ENCODE results near the gene CYP1B1. TPM values are rescaled to one million over a fixed set of nuclear protein-coding genes. Genes with fewer than 3 reads are reported as not detected.

The CYP1B1 gene
- polyA plus RNA-seq (2011; rRNA removed) (1.4 and 1.8 TPM in 2 replicates), polyA minus RNA-seq (2011; rRNA and poly(A)+ RNA removed) (3.0 and 3.3 TPM in 2 replicates)

DNA sequence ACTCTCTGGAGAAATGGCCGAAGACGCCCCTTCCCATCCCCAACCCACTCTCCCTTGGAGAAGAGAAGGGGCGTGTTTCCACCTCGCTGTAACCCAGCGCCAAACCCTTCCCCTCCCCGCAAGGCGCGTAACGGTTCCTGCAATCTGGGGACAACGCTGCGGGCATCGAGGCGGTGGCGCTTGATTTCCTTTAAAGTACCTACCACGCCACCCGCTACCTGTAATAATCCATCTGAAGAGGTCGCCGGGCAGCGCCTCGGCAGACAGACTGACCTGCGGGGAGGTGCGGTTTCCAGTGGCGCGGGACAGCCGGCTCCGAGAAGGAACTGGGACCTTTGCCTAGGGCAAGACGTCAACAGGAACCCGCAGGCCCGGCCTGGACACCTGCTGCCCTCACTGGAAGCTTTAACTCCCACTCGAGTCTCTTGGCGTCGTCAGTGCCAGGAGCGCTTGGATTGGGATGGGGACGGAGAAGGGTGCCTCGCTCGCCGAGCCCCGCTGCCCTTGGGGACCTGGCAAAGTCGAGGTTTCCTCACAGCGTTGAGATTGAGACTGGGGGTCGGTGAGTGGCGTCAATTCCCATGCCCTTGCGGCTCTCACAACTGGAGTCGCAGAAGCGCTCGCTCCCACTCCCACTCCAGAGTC, at the start of gene CYP1B1:
TSS of gene CYP1B1 (minus strand) at position 645 of the 645 bp plus-strand sequence. CDS start 763 bp downstream, outside the sequence.
- no peak for DNase-seq (ENCODE audit: low read depth)
- Histone ChIP-seq H3K27me3 (ENCODE audit: control insufficient read depth, insufficient read depth, low read length) (peaks cover 25% of the 10 kb centered on the region), H3K4me3 (ENCODE audit: low read depth, low read length) (peak within 1 kb of the TSS; percentile 46), H3K36me3 (ENCODE audit: control insufficient read depth, insufficient read depth, low read length) (no peaks in the 10 kb centered on the region)
- ChIA-PET CTCF (interaction anchor here (0.6 to 2.2 kb wide), 7 partner anchors 8 to 199 kb away, joined by 3 to 14 read pairs (median 3); no protein-coding TSS in a partner anchor), POLR2A (no interaction called here)
- TF ChIP-seq, protein P1, sequence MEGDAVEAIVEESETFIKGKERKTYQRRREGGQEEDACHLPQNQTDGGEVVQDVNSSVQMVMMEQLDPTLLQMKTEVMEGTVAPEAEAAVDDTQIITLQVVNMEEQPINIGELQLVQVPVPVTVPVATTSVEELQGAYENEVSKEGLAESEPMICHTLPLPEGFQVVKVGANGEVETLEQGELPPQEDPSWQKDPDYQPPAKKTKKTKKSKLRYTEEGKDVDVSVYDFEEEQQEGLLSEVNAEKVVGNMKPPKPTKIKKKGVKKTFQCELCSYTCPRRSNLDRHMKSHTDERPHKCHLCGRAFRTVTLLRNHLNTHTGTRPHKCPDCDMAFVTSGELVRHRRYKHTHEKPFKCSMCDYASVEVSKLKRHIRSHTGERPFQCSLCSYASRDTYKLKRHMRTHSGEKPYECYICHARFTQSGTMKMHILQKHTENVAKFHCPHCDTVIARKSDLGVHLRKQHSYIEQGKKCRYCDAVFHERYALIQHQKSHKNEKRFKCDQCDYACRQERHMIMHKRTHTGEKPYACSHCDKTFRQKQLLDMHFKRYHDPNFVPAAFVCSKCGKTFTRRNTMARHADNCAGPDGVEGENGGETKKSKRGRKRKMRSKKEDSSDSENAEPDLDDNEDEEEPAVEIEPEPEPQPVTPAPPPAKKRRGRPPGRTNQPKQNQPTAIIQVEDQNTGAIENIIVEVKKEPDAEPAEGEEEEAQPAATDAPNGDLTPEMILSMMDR (IDR thresholded peaks at IDR 0.05; ENCODE audit: insufficient read depth, low read depth, low read length) = no peak

DNA sequence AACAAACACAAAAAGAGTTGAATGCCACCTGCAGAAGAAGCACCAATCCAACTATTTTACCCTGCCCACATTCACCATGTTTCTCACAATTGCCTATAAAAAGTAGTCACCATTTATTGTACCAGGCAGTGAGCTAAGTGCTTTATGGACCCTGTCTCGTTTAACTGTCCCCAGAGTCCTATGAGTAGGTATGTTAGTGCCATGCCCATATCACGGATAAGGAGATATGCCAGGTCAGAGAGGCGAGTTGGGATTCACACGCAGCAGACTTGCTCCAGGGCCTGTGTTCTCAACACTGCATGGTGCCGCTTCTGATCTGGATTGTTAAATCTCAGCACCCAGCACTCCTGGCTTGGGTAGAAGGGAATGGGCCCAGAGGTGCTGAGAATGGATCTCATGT, 49.1 kb upstream of the CYP1B1 start:
- TF ChIP-seq, protein P1 (IDR thresholded peaks at IDR 0.05; ENCODE audit: insufficient read depth, low read depth, low read length) = no peak
- POLR2A ChIA-PET = no interaction called here
- Histone ChIP-seq H3K36me3 (ENCODE audit: control insufficient read depth, insufficient read depth, low read length) (no peaks in the 10 kb centered on the region), H3K4me3 (ENCODE audit: low read depth, low read length) (no peak overlapping the region), H3K27me3 (ENCODE audit: control insufficient read depth, insufficient read depth, low read length) (peaks cover 7% of the 10 kb centered on the region)
- DNase-seq (ENCODE audit: low read depth) = no peak
- CTCF ChIA-PET = interaction anchor here (1.1 to 1.3 kb wide), 2 partner anchors 9 to 21 kb away, joined by 3 to 8 read pairs; no protein-coding TSS in a partner anchor

DNA sequence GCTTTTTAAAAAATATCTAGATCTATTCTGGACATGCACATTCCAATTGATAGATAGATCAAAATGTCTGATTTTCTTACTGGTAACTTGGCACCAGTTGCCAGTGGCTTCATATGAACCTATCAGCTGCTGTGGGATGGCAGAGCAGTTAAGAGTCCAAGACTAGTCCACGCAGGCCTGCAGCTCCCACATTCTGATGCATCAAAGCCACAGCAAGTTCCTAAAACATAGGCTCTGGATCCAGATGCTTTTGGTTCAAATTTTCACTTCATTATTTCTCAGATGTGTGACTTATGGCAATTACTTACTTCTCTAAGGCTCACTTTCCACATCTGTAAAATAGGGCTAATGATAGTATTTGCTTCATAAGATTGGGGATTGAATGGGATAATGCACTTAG, 48.0 kb upstream of the CYP1B1 start:
- Histone ChIP-seq H3K36me3 (ENCODE audit: control insufficient read depth, insufficient read depth, low read length) (no peaks in the 10 kb centered on the region), H3K27me3 (ENCODE audit: control insufficient read depth, insufficient read depth, low read length) (peaks cover 7% of the 10 kb centered on the region), H3K4me3 (ENCODE audit: low read depth, low read length) (no peak overlapping the region)
- CTCF ChIA-PET = interaction anchor here (0.7 to 1.7 kb wide), 2 partner anchors 8 to 47 kb away, joined by 3 to 5 read pairs; no protein-coding TSS in a partner anchor
- POLR2A ChIA-PET = no interaction called here
- TF ChIP-seq, protein P1 (IDR thresholded peaks at IDR 0.05; ENCODE audit: insufficient read depth, low read depth, low read length) = no peak
- no peak for DNase-seq (ENCODE audit: low read depth)

DNA sequence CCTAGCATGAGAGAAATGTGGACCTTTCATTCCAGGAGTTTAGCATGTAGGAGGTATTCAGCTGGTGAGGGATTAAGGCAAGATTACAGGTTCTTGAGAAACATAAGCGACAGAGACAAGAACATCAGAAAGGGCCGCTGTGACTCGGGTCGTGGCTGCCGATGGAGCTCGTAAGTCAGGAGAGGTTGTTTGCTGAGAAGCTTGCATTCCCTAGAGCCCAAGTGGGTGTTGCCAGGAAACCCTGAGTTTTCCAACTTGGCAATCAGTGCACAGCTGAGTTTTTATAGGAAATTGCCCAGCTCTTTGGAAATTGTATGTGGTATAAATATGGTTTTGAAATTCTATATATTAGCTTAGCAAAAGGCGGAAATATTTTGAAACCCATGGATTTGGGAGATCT, 46.4 kb upstream of the CYP1B1 start:
- POLR2A ChIA-PET = no interaction called here
- Histone ChIP-seq H3K36me3 (ENCODE audit: control insufficient read depth, insufficient read depth, low read length) (no peaks in the 10 kb centered on the region), H3K27me3 (ENCODE audit: control insufficient read depth, insufficient read depth, low read length) (peaks cover 6% of the 10 kb centered on the region), H3K4me3 (ENCODE audit: low read depth, low read length) (no peak overlapping the region)
- TF ChIP-seq, protein P1 (IDR thresholded peaks at IDR 0.05; ENCODE audit: insufficient read depth, low read depth, low read length) = no peak
- CTCF ChIA-PET = interaction anchor here (1.0 kb wide), 1 partner anchor 20 kb away, joined by 4 read pairs; no protein-coding TSS in a partner anchor
- DNase-seq (ENCODE audit: low read depth) = no peak

DNA sequence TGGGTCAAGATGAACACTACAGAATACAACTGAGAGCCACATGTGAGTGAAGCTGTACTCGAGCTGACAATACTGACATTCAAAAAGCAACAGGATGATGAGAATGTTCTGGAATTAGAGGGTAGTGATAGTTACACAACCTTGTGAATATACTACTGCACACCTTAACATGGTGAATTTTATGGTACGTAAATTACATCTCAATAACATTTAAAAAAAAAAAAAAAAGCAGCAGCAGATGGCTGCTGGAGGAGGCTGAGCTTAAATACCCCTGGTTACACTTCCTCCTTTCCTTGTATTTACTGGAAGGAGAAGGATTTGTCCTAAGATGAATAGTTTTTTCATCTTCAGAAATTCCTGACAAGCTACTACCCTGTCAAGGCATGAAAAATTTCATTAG, 45.5 kb upstream of the CYP1B1 start:
- CTCF ChIA-PET = interaction anchor here (0.6 kb wide), 1 partner anchor 99 kb away, joined by 3 read pairs; no protein-coding TSS in a partner anchor
- no peak for DNase-seq (ENCODE audit: low read depth)
- POLR2A ChIA-PET = no interaction called here
- Histone ChIP-seq H3K4me3 (ENCODE audit: low read depth, low read length) (no peak overlapping the region), H3K27me3 (ENCODE audit: control insufficient read depth, insufficient read depth, low read length) (peaks cover 6% of the 10 kb centered on the region), H3K36me3 (ENCODE audit: control insufficient read depth, insufficient read depth, low read length) (no peaks in the 10 kb centered on the region)
- TF ChIP-seq, protein P1 (IDR thresholded peaks at IDR 0.05; ENCODE audit: insufficient read depth, low read depth, low read length) = no peak

Data from BJ (cell line).